Breast epithelium (tissue), 3 donors: ENCODE results near the gene HAL.

Experiments
- POLR2A ChIP-seq: fragments of 450-650 bp; IDR thresholded peaks from one replicate; pipeline ENCODE4 v1.6.1; 2016; ENCODE audit warnings: antibody characterized with exemption, mild to moderate bottlenecking, moderate library complexity
- POLR2AphosphoS5 ChIP-seq, 3 donors: sonication (generic); formaldehyde crosslinking; IDR thresholded peaks; one replicate each; pipeline ENCODE4 v1.6.1; 2017; ENCODE audit warnings: antibody characterized with exemption in 3 of 3
- TF ChIP-seq, protein P1 (sequence below), 3 donors: fragments of 450-650 bp; IDR thresholded peaks; one replicate each; pipeline ENCODE4 v1.5.1; 2016 to 2017; ENCODE audit warnings: antibody characterized with exemption in 3 of 3, mild to moderate bottlenecking in 3 of 3, moderate library complexity in 3 of 3

DNA sequence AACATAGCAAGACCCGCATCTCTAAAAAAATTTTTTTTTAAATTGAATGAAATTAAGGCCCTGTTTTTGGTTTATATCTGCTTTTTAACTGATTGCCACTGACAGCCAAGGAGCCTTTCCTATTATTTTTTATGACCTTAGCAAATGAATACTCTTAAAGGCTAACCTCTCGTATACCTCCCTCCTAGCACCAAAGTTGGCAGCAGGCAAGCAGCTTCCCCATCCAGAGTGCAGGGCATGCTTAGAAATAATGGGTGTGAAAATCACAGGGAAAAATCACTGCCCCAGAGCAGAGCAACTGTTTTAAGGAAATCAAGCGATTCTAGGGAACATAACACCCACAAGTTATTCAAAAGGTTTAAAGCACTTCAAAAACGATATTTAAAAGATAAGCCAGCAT, 20.7 kb downstream of the HAL start:
- TF ChIP-seq POLR2A (no peak), POLR2AphosphoS5 (IDR thresholded peaks at IDR 0.05) (no peak)
- TF ChIP-seq, protein P1, sequence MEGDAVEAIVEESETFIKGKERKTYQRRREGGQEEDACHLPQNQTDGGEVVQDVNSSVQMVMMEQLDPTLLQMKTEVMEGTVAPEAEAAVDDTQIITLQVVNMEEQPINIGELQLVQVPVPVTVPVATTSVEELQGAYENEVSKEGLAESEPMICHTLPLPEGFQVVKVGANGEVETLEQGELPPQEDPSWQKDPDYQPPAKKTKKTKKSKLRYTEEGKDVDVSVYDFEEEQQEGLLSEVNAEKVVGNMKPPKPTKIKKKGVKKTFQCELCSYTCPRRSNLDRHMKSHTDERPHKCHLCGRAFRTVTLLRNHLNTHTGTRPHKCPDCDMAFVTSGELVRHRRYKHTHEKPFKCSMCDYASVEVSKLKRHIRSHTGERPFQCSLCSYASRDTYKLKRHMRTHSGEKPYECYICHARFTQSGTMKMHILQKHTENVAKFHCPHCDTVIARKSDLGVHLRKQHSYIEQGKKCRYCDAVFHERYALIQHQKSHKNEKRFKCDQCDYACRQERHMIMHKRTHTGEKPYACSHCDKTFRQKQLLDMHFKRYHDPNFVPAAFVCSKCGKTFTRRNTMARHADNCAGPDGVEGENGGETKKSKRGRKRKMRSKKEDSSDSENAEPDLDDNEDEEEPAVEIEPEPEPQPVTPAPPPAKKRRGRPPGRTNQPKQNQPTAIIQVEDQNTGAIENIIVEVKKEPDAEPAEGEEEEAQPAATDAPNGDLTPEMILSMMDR (IDR thresholded peaks at IDR 0.05): no peak
